A549 (cell line): Measurements from ENCODE around the gene BAG5. TPM values are rescaled to one million over a fixed set of nuclear protein-coding genes. Genes with fewer than 3 reads are reported as not detected.
A peak's percentile ranks its signal among the peaks of the same experiment; 100 is the strongest.

ENCODE experiments used
- ATAC-seq, 2 experiments: fragments of 200-7000 bp in 1 of 2; fragments of >200 bp in 1 of 2; cut with Nextera tagmentation in 1 of 2; cut with Tn5 transposase in 1 of 2; 3 replicates each; pipeline versions ENCODE4 v1.8.0 to v1.9.1; 2018 to 2020; ENCODE audit warnings: mild to moderate bottlenecking in 1 of 2, moderate library complexity in 1 of 2
- CTCF ChIA-PET: fragments of 300-600 bp; sonication (Branson Sonifier 250); formaldehyde crosslinking; extraction: SDS; loops from one replicate; lab custom pipeline; 2021; ENCODE audit warnings: antibody characterized with exemption, inconsistent platforms; lab: Yijun Ruan, JAX
- POLR2A ChIA-PET: fragments of 350-600 bp; formaldehyde crosslinking; extraction: SDS; loops from one replicate; lab custom pipeline; 2021; ENCODE audit warnings: antibody characterized with exemption, inconsistent platforms; lab: Yijun Ruan, JAX
- DNase-seq, 2 experiments: peaks; one replicate each; pipeline versions ENCODE4 v3.0.0 to v3.0.0-alpha.2; 2011 to 2016; ENCODE audit warnings: low read depth in 1 of 2, low spot score in 1 of 2
- FAIRE-seq: peaks from 2 replicates; lab custom pipeline; 2011; peaks lifted over from hg19 to GRCh38; lab: Jason Lieb, UNC
- H3K27ac ChIP-seq, 2 experiments: fragments of >200 bp; sonication (Bioruptor Twin); formaldehyde crosslinking; 3 replicates each; pipeline ENCODE4 v1.5.1; 2016 to 2017
- H3K4me1 ChIP-seq: fragments of >200 bp; sonication (Bioruptor Twin); formaldehyde crosslinking; 3 replicates; pipeline ENCODE4 v1.6.1; 2016
- H3K4me2 ChIP-seq: fragments of >200 bp; sonication (Bioruptor Twin); formaldehyde crosslinking; 3 replicates; pipeline ENCODE4 v1.6.1; 2016
- H3K4me3 ChIP-seq: fragments of >200 bp; sonication (Bioruptor Twin); formaldehyde crosslinking; 3 replicates; pipeline ENCODE4 v1.5.1; 2016
- H3K9me3 ChIP-seq: fragments of >200 bp; sonication (Bioruptor Twin); formaldehyde crosslinking; 3 replicates; pipeline ENCODE4 v1.6.1; 2016
- CBX8 ChIP-seq: fragments of 200-600 bp; sonication (generic); IDR thresholded peaks from 2 replicates; pipeline ENCODE4 v1.6.1; 2016
- CEBPB ChIP-seq, 2 experiments: fragments of >200 bp in 1 of 2; sonication (Bioruptor Twin) in 1 of 2; formaldehyde crosslinking in 1 of 2; IDR thresholded peaks; 2 replicates each; pipeline ENCODE4 v1.6.1; 2012 to 2016
- EHF ChIP-seq: fragments of 250-450 bp; sonication (Bioruptor Pico); IDR thresholded peaks from 2 replicates; pipeline ENCODE4 v1.5.0; 2020; ENCODE audit warnings: mild to moderate bottlenecking
- FOXS1 ChIP-seq: fragments of 250-450 bp; sonication (Bioruptor Pico); IDR thresholded peaks from 2 replicates; pipeline ENCODE4 v1.5.0; 2020; ENCODE audit warnings: mild to moderate bottlenecking, moderate library complexity
- HOXB13 ChIP-seq: fragments of 250-450 bp; sonication (Bioruptor Pico); IDR thresholded peaks from 2 replicates; pipeline ENCODE4 v1.5.0; 2020; ENCODE audit warnings: low read depth, mild to moderate bottlenecking, moderate library complexity
- KDM1A ChIP-seq: fragments of 200-600 bp; sonication (generic); IDR thresholded peaks from 2 replicates; pipeline ENCODE4 v1.6.1; 2016; ENCODE audit warnings: low read depth, mild to moderate bottlenecking
- KDM5A ChIP-seq: fragments of 200-600 bp; sonication (generic); IDR thresholded peaks from 2 replicates; pipeline ENCODE4 v1.6.1; 2016; ENCODE audit warnings: antibody characterized with exemption, mild to moderate bottlenecking
- MAFK ChIP-seq: fragments of 450-650 bp; IDR thresholded peaks from 2 replicates; pipeline ENCODE4 v1.6.1; 2014; ENCODE audit not compliant: partially characterized antibody
- MAZ ChIP-seq: fragments of 150-350 bp; IDR thresholded peaks from 2 replicates; pipeline ENCODE4 v1.6.1; 2014; ENCODE audit warnings: antibody characterized with exemption, low read depth, low read length, borderline replicate concordance
- MYC ChIP-seq: IDR thresholded peaks from 2 replicates; pipeline ENCODE4 v1.6.1; 2012; ENCODE audit warnings: mild to moderate bottlenecking, inconsistent platforms, low read length, improper control_type of control experiment, borderline replicate concordance
- REST ChIP-seq: fragments of 200-600 bp; sonication (generic); IDR thresholded peaks from 2 replicates; pipeline ENCODE4 v1.6.1; 2016; ENCODE audit warnings: antibody characterized with exemption, mild to moderate bottlenecking, moderate library complexity
- RNF2 ChIP-seq: fragments of 200-600 bp; sonication (generic); IDR thresholded peaks from 2 replicates; pipeline ENCODE4 v1.6.1; 2016; ENCODE audit warnings: low read depth, mild to moderate bottlenecking, antibody characterized with exemption, moderate library complexity, borderline replicate concordance
- TFCP2L1 ChIP-seq: fragments of 250-450 bp; sonication (Bioruptor Pico); IDR thresholded peaks from 2 replicates; pipeline ENCODE4 v1.5.0; 2021; ENCODE audit warnings: mild to moderate bottlenecking
- TP53 ChIP-seq: fragments of 250-450 bp; sonication (Bioruptor Pico); IDR thresholded peaks from 2 replicates; pipeline ENCODE4 v1.5.0; 2021; ENCODE audit warnings: mild to moderate bottlenecking, moderate library complexity
- ZC3H11A ChIP-seq: fragments of 450-650 bp; IDR thresholded peaks from 2 replicates; pipeline ENCODE4 v1.6.1; 2014; ENCODE audit warnings: antibody characterized with exemption, mild to moderate bottlenecking
- WGBS: methylation state at CpG from one replicate; pipeline ENCODE4 v1.1.6; 2017; ENCODE audit errors: missing lambda C conversion rate; 5-methylcytosine and 5-hydroxymethylcytosine counted together
- polyA plus RNA-seq, 4 experiments: library from polyadenylated mRNA; depleted of rRNA in 3 of 4; stranded (reverse); fragments of >200 nt; fragmentation: RNase III in 1 of 4; extraction: RNeasy Plus Mini Kit Qiagen cat#74134 plus additional on column Dnase treatment in 1 of 4; gene quantifications; 2 replicates in 3 of 4; 3 replicates in 1 of 4; pipeline ENCODE4 v1.2.3, GENCODE V29; 2011 to 2017
- TF ChIP-seq, protein P1 (sequence below): IDR thresholded peaks from 2 replicates; pipeline ENCODE4 v1.6.1; 2012; ENCODE audit warnings: low read depth, borderline replicate concordance
- TF ChIP-seq, protein P2 (sequence below): fragments of >200 bp; sonication (Bioruptor Twin); formaldehyde crosslinking; IDR thresholded peaks from 3 replicates; pipeline ENCODE4 v1.6.1; 2016
- TF ChIP-seq, protein P3 (sequence below): fragments of 250-450 bp; sonication (Bioruptor Pico); IDR thresholded peaks from 2 replicates; pipeline ENCODE4 v1.5.0; 2020; ENCODE audit warnings: low read depth, mild to moderate bottlenecking, moderate library complexity
- TF ChIP-seq, protein P4 (sequence below): IDR thresholded peaks from 2 replicates; pipeline ENCODE4 v1.6.1; 2012

The BAG5 gene
- polyA plus RNA-seq, 2 of the 4 experiments (the other 2 are of a cell fraction): 20.8 to 24.8 TPM

DNA sequence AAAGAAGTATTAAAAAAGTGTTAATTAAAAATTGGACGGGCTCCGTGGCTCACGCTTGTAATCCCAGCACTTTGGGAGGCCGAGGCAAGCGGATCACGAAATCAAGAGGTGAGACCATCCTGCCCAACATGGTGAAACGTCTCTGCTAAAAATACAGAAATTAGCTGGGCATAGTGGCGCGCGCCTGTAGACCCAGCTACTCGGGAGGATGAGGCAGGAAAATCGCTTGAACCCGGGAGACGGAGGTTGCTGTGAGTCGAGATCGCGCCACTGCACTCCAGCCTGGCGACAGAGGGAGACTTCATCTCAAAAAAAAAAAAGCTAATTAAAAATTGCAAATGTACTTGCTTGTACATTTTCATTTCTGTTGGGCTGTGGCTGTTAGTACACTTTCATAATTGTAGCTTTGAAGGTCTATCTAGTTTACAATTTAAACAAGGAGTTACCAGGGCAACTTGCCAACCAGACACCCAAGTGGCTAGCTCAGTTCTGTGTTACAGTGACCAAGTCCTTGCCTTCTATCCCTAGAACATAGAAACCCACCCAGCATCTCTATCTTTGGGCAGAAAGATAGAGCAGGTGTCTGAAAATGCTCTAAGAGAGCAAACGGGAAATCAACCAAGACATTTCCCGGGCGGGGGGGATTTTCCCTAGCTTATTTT lies 1.5 kb upstream of the BAG5 start:
- no peaks in the 10 kb centered on the region for H3K9me3 ChIP-seq
- H3K4me1 ChIP-seq: peaks cover 26% of the 10 kb centered on the region
- peak overlapping the region; percentile 95 to 98; a peak in 5 of 6 replicates for H3K27ac ChIP-seq
- FAIRE-seq: no peak
- WGBS: 67% methylated on average over 21 of the region's 21 CpGs
- CTCF ChIA-PET: interaction anchor here (3.9 kb wide), 1 partner anchor 12 kb away, joined by 19 read pairs; no protein-coding TSS in a partner anchor
- peak overlapping the region; percentile 86 for H3K4me2 ChIP-seq
- no peak for ATAC-seq
- no peak for DNase-seq
- H3K4me3 ChIP-seq: peak overlapping the region; percentile 99
- POLR2A ChIA-PET: no interaction called here
- TF ChIP-seq CEBPB (IDR thresholded peaks at IDR 0.05) (no peak), TP53 (CRISPR knock-in tag) (no peak), EHF (CRISPR knock-in tag) (no peak), MAFK (no peak), MAZ (no peak), CBX8 (no peak), RNF2 (no peak), KDM5A (no peak), TFCP2L1 (CRISPR knock-in tag) (no peak), MYC (no peak), REST (no peak), HOXB13 (CRISPR knock-in tag) (no peak)
- TF ChIP-seq, protein P1, sequence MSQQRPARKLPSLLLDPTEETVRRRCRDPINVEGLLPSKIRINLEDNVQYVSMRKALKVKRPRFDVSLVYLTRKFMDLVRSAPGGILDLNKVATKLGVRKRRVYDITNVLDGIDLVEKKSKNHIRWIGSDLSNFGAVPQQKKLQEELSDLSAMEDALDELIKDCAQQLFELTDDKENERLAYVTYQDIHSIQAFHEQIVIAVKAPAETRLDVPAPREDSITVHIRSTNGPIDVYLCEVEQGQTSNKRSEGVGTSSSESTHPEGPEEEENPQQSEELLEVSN: no peak
- TF ChIP-seq, protein P2, sequence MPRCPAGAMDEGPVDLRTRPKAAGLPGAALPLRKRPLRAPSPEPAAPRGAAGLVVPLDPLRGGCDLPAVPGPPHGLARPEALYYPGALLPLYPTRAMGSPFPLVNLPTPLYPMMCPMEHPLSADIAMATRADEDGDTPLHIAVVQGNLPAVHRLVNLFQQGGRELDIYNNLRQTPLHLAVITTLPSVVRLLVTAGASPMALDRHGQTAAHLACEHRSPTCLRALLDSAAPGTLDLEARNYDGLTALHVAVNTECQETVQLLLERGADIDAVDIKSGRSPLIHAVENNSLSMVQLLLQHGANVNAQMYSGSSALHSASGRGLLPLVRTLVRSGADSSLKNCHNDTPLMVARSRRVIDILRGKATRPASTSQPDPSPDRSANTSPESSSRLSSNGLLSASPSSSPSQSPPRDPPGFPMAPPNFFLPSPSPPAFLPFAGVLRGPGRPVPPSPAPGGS: no peak
- TF ChIP-seq, protein P3, sequence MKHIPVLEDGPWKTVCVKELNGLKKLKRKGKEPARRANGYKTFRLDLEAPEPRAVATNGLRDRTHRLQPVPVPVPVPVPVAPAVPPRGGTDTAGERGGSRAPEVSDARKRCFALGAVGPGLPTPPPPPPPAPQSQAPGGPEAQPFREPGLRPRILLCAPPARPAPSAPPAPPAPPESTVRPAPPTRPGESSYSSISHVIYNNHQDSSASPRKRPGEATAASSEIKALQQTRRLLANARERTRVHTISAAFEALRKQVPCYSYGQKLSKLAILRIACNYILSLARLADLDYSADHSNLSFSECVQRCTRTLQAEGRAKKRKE (CRISPR knock-in tag): no peak

- Histone ChIP-seq H3K27ac (peak overlapping the region; percentile 95 to 98), H3K9me3 (no peaks in the 10 kb centered on the region), H3K4me1 (peaks cover 33% of the 10 kb centered on the region), H3K4me2 (peak overlapping the region; percentile 86), H3K4me3 (peak overlapping the region; percentile 99)
- ChIA-PET POLR2A (no interaction called here), CTCF (interaction anchor here (3.9 kb wide), 1 partner anchor 13 kb away, joined by 19 read pairs; no protein-coding TSS in a partner anchor)
- no peak for FAIRE-seq
- WGBS: 2% methylated on average over 22 of the region's 22 CpGs
- no peak for ATAC-seq
- DNase-seq: no peak
- TF ChIP-seq KDM1A: no peak
- TF ChIP-seq, protein P4, sequence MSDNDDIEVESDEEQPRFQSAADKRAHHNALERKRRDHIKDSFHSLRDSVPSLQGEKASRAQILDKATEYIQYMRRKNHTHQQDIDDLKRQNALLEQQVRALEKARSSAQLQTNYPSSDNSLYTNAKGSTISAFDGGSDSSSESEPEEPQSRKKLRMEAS: no peak
- TF ChIP-seq TFCP2L1 (CRISPR knock-in tag): no peak
- TF ChIP-seq FOXS1 (CRISPR knock-in tag): no peak
- TF ChIP-seq ZC3H11A: no peak
- TF ChIP-seq, all 56 proteins: peak for 0
Observed at GRCh38 chr14:103563226-103563620, 766 bp upstream of the BAG5 start.
